Measurements from ENCODE around the gene SLC24A4.

Gene SLC24A4

DNA sequence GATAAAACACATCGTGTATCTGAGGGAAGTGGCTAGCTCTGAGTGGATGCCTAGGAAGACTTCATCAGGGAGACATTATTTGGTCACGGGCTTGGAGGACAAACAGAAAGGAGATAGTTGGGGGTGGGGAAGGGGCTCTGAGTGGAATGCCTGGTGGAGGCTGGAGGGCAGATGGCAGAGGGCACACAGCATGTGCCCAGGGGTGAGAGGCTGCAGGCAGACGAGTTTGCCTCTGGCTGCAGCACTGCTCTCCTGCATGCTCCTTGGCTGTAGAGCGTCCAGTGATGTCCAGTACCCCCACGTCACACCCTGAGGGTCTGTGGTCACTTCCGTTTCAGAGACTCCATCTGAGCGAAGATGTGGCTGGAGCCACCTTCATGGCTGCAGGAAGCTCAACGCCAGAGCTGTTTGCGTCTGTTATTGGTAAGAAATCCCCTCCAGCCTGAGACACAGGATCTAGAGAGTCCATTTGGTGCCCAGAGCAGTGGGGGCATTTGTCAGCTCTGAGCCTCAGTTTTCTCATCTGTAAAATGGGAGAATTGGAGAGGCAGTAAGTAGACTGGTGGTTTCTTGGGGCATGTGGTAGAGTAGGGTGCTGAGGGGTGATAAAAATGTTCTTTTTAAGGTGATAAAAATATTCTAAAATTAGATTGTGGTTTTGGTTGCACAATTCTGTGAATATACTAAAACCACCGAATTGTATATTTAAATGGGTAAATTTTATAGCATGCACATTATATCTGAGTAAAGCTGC, 119.0 kb downstream of the SLC24A4 start:
- no peak for DNase-seq

GRCh38 chr14:92443167-92443566, 120.2 kb downstream of the SLC24A4 start:
- DNase-seq = no peak

- no peak for DNase-seq
Observed at GRCh38 chr14:92443741-92444140, 120.8 kb downstream of the SLC24A4 start.

- DNase-seq = no peak
Observed at GRCh38 chr14:92446771-92447170, 123.8 kb downstream of the SLC24A4 start.

DNA sequence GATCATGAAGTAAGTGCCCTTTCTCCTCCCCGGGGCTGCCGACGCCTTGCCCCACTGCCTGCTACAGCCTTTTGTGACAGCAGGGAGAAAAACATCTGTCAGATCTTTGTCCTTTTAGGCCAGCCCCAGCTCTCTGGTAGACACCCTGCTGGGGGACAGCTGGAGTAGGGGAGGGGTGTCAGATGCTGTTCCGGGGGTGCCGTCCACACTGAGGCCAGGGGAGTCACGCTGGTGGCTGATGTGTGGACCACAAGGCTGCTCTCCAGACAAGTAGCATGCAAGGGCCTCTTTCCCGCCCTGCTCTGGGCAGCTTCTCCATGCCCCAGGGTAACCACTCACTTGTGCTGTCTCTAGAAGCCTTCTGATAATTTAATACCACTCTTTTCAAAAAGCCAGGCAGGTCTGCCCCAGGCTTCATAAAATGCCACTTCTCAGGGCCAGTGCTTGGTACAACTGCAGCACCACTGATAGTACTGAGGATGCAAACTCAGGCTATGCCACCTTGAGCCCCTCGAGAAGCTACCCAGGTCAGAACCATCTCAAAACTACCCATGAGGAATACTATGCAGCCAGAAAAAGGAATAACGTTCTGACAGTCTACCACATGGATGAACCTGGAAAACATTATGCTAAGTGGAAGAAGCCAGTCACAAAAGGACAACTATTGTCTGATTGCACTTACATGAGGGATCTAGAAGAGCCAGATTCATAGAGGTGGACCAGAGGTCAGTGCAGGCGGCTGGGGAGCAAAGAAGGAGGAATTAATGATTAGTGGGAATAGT, 124.6 kb downstream of the SLC24A4 start:
- no peak for DNase-seq

DNA sequence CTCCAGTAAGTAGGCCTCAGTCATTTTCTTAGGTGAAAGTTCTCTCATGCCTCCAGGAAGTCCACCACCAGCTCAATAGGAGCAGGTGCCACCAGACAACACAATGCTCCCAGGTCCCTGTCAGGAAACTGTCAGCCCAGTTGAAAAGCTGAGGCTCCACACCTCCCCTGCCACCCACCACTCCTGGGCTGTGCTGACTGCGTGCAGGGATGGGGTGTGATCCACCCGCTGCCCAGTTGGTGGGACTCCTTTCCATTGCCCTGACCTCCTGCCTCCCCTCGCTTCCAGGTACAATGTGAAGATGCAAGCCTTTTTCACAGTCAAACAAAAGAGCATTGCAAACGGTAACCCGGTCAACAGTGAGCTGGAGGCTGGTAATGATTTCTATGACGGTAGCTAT, 125.8 kb downstream of the SLC24A4 start:
- DNase-seq = no peak

- no peak for DNase-seq
Observed at GRCh38 chr14:92449404-92450181, 126.6 kb downstream of the SLC24A4 start.

DNA sequence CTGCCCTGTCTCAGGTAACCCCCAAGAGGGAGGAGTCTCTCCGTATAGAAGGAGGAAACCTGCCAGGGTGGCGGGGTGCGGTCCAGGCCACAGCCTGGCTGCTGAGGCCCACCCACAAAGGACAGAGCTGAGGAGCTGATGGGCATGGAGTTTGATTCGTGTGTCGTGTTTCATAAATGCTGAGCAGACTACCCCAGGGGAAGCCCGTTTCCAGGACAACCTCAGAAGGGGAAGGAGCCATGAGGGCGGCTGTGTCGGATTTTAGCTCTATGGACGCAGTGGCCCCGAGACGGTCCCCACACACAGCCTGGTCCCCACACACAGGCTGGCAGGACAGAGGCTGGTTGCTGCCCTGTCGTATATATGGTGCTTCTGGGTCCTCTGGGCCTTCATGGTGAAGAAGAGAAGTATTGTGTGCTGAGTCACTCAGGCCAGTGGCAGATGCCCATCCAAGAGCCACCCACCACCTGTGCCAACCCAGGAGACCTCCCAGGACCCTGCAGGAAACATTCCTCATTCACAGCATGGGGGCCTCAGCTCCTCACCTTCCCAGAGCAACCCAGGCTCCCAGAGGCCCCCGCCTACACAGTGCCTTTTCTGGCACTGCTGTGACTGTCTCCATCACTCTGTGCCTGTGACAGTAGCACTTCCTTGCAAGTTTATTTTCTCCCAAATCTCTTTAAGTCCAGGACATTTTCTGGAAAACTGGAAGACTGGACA, 127.5 kb downstream of the SLC24A4 start:
- no peak for DNase-seq

GRCh38 chr14:92451245-92451644, 128.3 kb downstream of the SLC24A4 start:
- DNase-seq = no peak

GRCh38 chr14:92451755-92452154, 128.8 kb downstream of the SLC24A4 start:
- DNase-seq = no peak

- no peak for DNase-seq
Observed at GRCh38 chr14:92452471-92452870, 129.5 kb downstream of the SLC24A4 start.

DNA sequence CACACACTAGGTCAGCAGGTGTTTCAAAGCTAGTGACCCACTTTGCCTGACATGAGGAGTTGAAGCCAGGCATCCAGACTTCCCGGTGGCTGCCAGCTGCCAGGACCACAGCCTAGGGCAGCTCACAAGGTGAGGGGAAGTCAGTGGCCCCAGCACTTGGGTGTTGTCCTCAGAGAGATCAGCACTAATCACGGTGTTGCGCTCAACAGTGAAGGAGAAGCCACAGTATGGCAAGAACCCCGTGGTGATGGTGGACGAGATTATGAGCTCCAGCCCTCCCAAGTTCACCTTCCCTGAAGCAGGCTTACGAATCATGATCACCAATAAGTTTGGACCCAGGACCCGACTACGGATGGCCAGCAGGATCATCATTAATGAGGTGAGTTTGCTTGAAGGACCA, 130.7 kb downstream of the SLC24A4 start:
- no peak for DNase-seq

- no peak for DNase-seq
Observed at GRCh38 chr14:92455231-92455630, 132.3 kb downstream of the SLC24A4 start.

GRCh38 chr14:92456215-92457015, 133.4 kb downstream of the SLC24A4 start:
- no peak for DNase-seq

- DNase-seq = no peak
Observed at GRCh38 chr14:92457016-92457565, 134.1 kb downstream of the SLC24A4 start.

- DNase-seq = no peak
Observed at GRCh38 chr14:92458136-92459029, 135.4 kb downstream of the SLC24A4 start.

DNA sequence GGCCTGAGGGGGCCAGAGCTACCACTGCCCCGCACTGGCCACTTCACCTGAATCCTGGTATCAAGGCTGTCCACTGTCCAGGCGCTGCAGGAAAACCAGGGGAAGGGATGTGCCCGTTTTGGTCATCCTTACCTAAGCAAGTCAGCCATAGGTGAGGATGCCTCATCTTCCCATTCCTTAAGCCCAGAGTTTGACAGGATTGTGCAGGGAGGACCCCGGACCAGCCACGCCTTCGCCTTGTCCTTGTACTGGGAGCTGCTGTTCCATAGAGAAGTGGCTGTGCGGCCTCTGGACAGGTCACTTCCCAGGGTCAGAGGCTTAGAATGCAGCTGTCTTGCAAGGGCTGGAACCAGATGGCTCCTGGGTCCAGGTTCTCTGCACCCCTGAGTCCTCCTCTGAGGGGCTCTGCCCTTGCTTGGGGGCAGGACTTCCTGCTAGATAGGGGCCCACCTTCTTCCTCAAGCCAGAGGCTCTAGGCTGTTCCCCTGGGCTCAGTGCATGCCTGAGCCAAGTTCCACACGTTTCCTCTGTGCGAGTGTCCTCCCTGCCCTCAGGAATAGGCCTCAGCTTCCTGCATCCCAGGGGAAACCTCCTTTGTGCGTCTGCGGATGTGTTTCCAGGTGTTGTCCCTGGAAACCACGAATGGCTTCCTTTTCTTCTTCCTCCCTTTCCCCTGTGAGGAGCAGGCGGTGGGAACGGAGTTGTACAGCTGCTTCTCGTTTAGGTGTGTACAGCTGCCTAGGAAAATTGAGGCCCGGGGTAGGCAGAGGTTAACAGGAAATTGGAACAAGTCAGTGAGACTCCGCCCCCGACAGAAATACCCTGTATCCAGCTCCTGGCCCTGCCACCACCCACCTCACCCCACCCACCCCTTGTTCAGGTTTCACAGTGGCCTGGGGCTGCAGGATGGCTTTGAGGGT, 136.3 kb downstream of the SLC24A4 start:
- no peak for DNase-seq

DNA sequence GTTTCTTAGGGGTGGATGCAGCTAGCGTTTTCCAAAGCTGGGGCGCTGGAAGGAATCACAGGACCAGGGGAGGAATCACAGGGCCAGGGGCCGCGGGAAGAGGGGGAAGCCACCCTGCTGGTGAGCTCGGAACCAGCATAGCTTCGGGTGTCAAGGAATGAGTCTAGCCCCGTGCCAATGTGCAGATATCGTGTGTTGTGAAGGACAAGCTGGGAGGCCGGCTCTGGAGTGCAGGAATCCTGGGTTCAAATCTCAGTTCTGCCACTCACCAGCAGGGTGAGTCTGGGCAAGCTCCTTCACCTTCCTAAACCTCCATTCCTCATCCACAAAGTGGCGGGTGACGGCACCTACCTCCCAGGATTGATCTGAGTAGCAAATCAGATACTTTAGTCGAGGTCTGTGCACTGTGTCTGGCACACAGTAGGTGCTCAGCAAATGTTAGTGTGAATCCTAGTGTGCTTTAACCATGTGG, 137.0 kb downstream of the SLC24A4 start:
- DNase-seq = no peak

GRCh38 chr14:92460541-92460915, 137.6 kb downstream of the SLC24A4 start:
- DNase-seq = no peak
